NCI-H82 treated with DMSO at 0.1 percent for 48 hours (cell line): ENCODE results near the gene XRCC2.
A peak's percentile ranks its signal among the peaks of the same experiment; 100 is the strongest.

ENCODE experiments used
- DNase-seq: peaks from one replicate; lab custom pipeline; 2025; ENCODE audit not compliant: unreplicated experiment; lab: John Stamatoyannopoulos, UW

The XRCC2 gene

GRCh38 chr7:152617056-152617455 lies 58.9 kb downstream of the XRCC2 start:
- no peak for DNase-seq

GRCh38 chr7:152615031-152615741 lies 60.8 kb downstream of the XRCC2 start:
- peak; percentile 22 for DNase-seq

GRCh38 chr7:152608656-152609055 lies 67.3 kb downstream of the XRCC2 start:
- DNase-seq, result no peak

DNA sequence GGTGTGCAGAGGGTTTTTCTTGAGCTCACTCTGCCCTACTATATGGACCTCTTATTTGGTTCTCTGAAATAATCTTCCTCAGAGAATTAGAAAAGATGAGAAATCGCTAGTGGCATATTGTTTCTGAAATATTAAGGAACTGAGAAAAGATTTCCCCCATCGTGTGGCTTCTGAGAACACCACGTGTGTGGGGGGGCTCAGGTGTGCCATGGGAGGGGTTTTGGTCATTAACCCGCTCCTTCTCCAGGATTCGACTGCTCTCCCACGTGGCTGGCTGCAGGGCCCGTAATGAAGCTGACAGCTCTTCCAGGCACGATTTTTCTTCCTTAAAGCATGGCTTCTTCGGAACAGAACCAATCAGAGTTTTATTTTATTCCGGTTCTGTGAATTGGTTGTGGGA lies 67.7 kb downstream of the XRCC2 start:
- DNase-seq, result no peak

GRCh38 chr7:152607007-152607406 lies 68.9 kb downstream of the XRCC2 start:
- DNase-seq, result no peak

DNA sequence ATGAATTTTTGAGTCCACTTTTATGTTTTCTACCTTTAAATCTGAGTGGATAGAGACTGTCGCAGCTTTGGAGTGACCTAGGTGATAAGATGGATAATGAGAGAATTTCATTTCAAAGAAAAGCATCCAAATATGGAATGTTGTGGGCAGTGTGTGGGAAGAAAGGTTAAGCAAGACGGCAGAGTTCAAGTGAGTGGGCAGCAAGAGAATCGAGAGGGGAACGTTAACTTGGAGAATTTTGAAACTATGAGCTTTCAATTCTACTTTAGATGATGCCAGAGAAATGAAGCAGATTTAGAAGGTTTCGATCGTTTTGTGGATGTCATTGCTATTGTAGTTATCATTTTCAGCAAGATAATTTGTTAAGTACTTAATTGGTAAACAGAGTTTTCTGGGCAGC lies 73.0 kb downstream of the XRCC2 start:
- DNase-seq, result no peak

GRCh38 chr7:152601305-152601798 lies 74.6 kb downstream of the XRCC2 start:
- no peak for DNase-seq

DNA sequence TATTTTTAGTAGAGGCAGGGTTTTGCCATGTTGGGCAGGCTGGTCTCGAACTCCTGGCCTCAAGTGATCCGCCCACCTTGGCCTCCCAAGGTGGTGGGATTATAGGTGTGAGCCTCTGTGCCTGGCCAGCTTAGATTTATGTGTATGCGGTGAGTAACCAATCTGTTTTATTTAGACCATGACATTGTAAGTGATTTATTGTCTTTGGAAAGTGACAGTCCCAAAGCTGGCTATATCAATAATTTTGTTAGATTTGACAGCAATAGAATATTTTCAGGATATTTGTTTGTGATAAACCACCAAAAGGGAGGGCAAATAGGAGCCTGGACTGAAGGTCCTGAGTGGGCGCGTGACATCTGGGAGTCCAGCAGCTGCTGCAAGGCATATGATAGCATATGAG lies 75.7 kb downstream of the XRCC2 start:
- DNase-seq, result no peak

DNA sequence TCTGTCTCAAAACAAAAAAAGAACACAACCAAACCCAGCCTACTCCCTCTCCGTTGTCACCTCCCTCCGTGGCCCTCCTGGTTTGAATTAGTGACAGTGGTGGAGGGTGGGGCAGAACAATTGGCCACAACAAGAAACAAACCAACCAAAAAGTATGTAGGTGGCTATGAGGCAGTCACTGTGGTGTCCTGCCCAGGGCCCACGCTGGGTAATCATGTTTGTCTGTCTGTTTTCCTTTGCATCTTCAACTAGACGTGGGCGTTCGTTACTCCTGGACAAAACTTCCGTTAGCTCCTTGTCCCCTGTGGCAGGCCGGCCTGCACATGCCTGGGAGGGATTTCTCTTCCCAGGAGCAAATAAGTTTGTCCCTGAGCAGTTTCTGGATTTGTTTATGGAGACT lies 78.4 kb downstream of the XRCC2 start:
- DNase-seq, result no peak

DNA sequence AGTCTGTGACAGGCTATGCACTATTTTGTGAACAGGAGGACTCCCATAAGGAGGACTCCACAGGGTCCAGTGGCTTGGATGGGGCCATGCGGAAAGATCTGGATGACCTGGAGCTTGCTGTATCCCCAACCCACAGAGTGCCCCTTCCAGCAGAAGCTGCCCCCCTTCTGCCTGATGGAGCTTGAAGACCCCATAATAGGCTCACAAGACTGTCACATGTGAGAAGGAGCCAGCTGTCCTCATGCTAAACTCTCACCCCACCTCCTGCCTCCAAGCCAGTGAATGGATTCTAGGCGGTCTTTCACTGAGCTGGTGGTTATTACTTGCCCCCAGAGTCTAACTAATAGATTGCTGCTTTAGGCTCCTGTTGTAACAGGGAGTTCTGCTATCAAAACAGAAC lies 79.1 kb downstream of the XRCC2 start:
- DNase-seq, result no peak
